Esophagus squamous epithelium (tissue), 5 donors: ENCODE data around the gene DOCK3. TPM values are rescaled to one million over a fixed set of nuclear protein-coding genes. Genes with fewer than 3 reads are reported as not detected.
A peak's percentile ranks its signal among the peaks of the same experiment; 100 is the strongest.
"Not testable (repeated sequence)": the region's sequence is repeated elsewhere in the genome, so short reads cannot be mapped to it uniquely, and the experiment has no call there.

ENCODE experiments used
- DNase-seq: peaks from one replicate; lab custom pipeline; 2025; lab: John Stamatoyannopoulos, UW
- H3K27ac ChIP-seq, 4 donors: fragments of 200-600 bp; sonication (generic); one replicate each; pipeline ENCODE4 v1.5.1; 2016 to 2019; ENCODE audit warnings: mild to moderate bottlenecking in 1 of 4
- H3K27me3 ChIP-seq, 4 donors: fragments of 200-600 bp; sonication (generic); 1 replicate in 3 of 4; 2 replicates in 1 of 4; pipeline versions ENCODE4 v1.5.1 to v1.6.0; 2017 to 2021; ENCODE audit warnings: antibody characterized with exemption in 1 of 4
- H3K36me3 ChIP-seq, 3 donors: fragments of 200-600 bp; sonication (generic); one replicate each; pipeline ENCODE4 v1.5.1; 2016 to 2019
- H3K4me1 ChIP-seq, 3 donors: fragments of 200-600 bp; sonication (generic); one replicate each; pipeline ENCODE4 v1.5.1; 2017 to 2019
- H3K4me3 ChIP-seq, 4 donors: fragments of 200-600 bp; sonication (generic); 1 replicate in 3 of 4; 2 replicates in 1 of 4; pipeline ENCODE4 v1.5.1; 2016 to 2019; ENCODE audit warnings: mild to moderate bottlenecking in 2 of 4, moderate library complexity in 1 of 4
- H3K9me3 ChIP-seq, 3 donors: fragments of 200-600 bp; sonication (generic); one replicate each; pipeline ENCODE4 v1.5.1; 2016 to 2019
- CTCF ChIP-seq, 6 experiments: fragments of 450-650 bp in 4 of 6; fragments of 200-600 bp in 2 of 6; sonication (generic) in 2 of 6; IDR thresholded peaks; one replicate each; pipeline ENCODE4 v1.5.1; 2016 to 2019; ENCODE audit warnings: antibody characterized with exemption in 6 of 6, mild to moderate bottlenecking in 4 of 6, moderate library complexity in 4 of 6
- POLR2A ChIP-seq, 4 donors: fragments of 450-650 bp; IDR thresholded peaks; one replicate each; pipeline ENCODE4 v1.6.1; 2017; ENCODE audit warnings: antibody characterized with exemption in 4 of 4, mild to moderate bottlenecking in 4 of 4, moderate library complexity in 3 of 4
- WGBS, 2 donors: methylation state at CpG; one replicate each; pipeline ENCODE4 v1.1.5; 2018; 5-methylcytosine and 5-hydroxymethylcytosine counted together
- intact Hi-C: fragments of 100-400 bp; cut with DNase I; formaldehyde crosslinking; loops from one replicate; pipeline ENCODE4 v1.15.0; 2022
- total RNA-seq, 4 donors: library from RNA; depleted of rRNA; stranded (reverse); fragments of >200 nt; gene quantifications; one replicate each; pipeline ENCODE4 v1.1.0, GENCODE V29; 2016
- donor health status: DM: yes; HTN: yes; CAD: no.

Gene DOCK3
- total RNA-seq, 4 donors from 2014 or later: 0.92 to 1.7 (median 1.4) TPM

GRCh38 chr3:51361746-51362145, 687.0 kb downstream of the DOCK3 start:
- H3K27me3 ChIP-seq: no peaks in the 10 kb centered on the region
- intact Hi-C loops: no loop called here

GRCh38 chr3:51362476-51362875, 687.7 kb downstream of the DOCK3 start:
- intact Hi-C loops: no loop called here

More at GRCh38 chr3:51361746-51362145, 687.0 kb downstream of the DOCK3 start:
- peaks cover 0 to 5% (median 0%) of the 10 kb centered on the region in 3 donors for H3K4me1 ChIP-seq
- H3K36me3 ChIP-seq: no peaks in the 10 kb centered on the region
- no peak for DNase-seq
- no peaks in the 10 kb centered on the region for H3K9me3 ChIP-seq
- H3K27ac ChIP-seq: no peak overlapping the region
- WGBS, 2 donors: 63 to 80% methylated on average over 3 to 6 of the region's 6 CpGs
- no peak overlapping the region for H3K4me3 ChIP-seq
- no peak for TF ChIP-seq CTCF (IDR thresholded peaks at IDR 0.05)
- no peak for TF ChIP-seq POLR2A (IDR thresholded peaks at IDR 0.05)

GRCh38 chr3:51368276-51368675, 693.5 kb downstream of the DOCK3 start:
- H3K9me3 ChIP-seq, H3K36me3 ChIP-seq, H3K27me3 ChIP-seq, H3K4me1 ChIP-seq, H3K27ac ChIP-seq, H3K4me3 ChIP-seq, DNase-seq, intact Hi-C loops: not testable (repeated sequence)
- 88% methylated on average over 8 of the region's 8 CpGs; no CpG with 5 or more reads in 1 of the 2 donors for WGBS, 2 donors

More at GRCh38 chr3:51362476-51362875, 687.7 kb downstream of the DOCK3 start:
- Histone ChIP-seq H3K9me3 (no peaks in the 10 kb centered on the region), H3K4me1 (no peaks in the 10 kb centered on the region), H3K27me3 (no peaks in the 10 kb centered on the region), H3K36me3 (no peaks in the 10 kb centered on the region), H3K27ac (no peak overlapping the region), H3K4me3 (no peak overlapping the region)
- no peak for TF ChIP-seq POLR2A (IDR thresholded peaks at IDR 0.05)
- no peak for TF ChIP-seq CTCF (IDR thresholded peaks at IDR 0.05)
- WGBS, 2 donors: 74% methylated on average over 8 to 9 of the region's 9 CpGs
- no peak for DNase-seq

GRCh38 chr3:51371943-51372557, 697.3 kb downstream of the DOCK3 start:
- WGBS, 2 donors: 14 to 30% methylated on average over 4 of the region's 4 CpGs
- intact Hi-C loops: loop anchor here (10.0 kb wide), 2 partner anchors 277 to 407 kb away; no protein-coding TSS in a partner anchor

GRCh38 chr3:51373658-51374421, 699.1 kb downstream of the DOCK3 start:
- no peak overlapping the region for H3K27ac ChIP-seq
- no peaks in the 10 kb centered on the region for H3K27me3 ChIP-seq
- 76 to 81% methylated on average over 5 of the region's 5 CpGs for WGBS, 2 donors
- no peak for DNase-seq
- intact Hi-C loops: loop anchor here (10.0 kb wide), 2 partner anchors 279 to 409 kb away; no protein-coding TSS in a partner anchor
- no peaks in the 10 kb centered on the region for H3K36me3 ChIP-seq
- H3K4me1 ChIP-seq: no peaks in the 10 kb centered on the region
- no peaks in the 10 kb centered on the region for H3K9me3 ChIP-seq
- TF ChIP-seq POLR2A (IDR thresholded peaks at IDR 0.05) (no peak), CTCF (IDR thresholded peaks at IDR 0.05) (no peak)
- no peak overlapping the region for H3K4me3 ChIP-seq

More at GRCh38 chr3:51371943-51372557, 697.3 kb downstream of the DOCK3 start:
- no peak for DNase-seq
- Histone ChIP-seq H3K27me3 (peaks cover 0 to 4% (median 0%) of the 10 kb centered on the region in 4 donors), H3K27ac (no peak overlapping the region), H3K9me3 (no peaks in the 10 kb centered on the region), H3K4me3 (no peak overlapping the region), H3K36me3 (no peaks in the 10 kb centered on the region), H3K4me1 (no peaks in the 10 kb centered on the region)
- TF ChIP-seq POLR2A (IDR thresholded peaks at IDR 0.05): no peak
- TF ChIP-seq CTCF (IDR thresholded peaks at IDR 0.05): peak; percentile 11 to 81 (median 68)
